ENCODE data around the gene CHD5.

The CHD5 gene

GRCh38 chr1:6172549-6172948 is 7.6 kb downstream of the CHD5 start:
- DNase-seq (ENCODE audit: low read depth), result no peak

- no peak for DNase-seq (ENCODE audit: low read depth)
Observed at GRCh38 chr1:6171548-6172124, 8.5 kb downstream of the CHD5 start.

- no peak for DNase-seq (ENCODE audit: low read depth)
Observed at GRCh38 chr1:6170742-6171201, 9.3 kb downstream of the CHD5 start.

- DNase-seq (ENCODE audit: low read depth), result no peak
Observed at GRCh38 chr1:6170116-6170741, 9.9 kb downstream of the CHD5 start.

- no peak for DNase-seq (ENCODE audit: low read depth)
Observed at GRCh38 chr1:6168947-6169586, 11.1 kb downstream of the CHD5 start.

GRCh38 chr1:6167391-6168303 is 12.5 kb downstream of the CHD5 start:
- no peak for DNase-seq (ENCODE audit: low read depth)

GRCh38 chr1:6166655-6167390 is 13.3 kb downstream of the CHD5 start:
- DNase-seq (ENCODE audit: low read depth), result no peak

- DNase-seq (ENCODE audit: low read depth), result no peak
Observed at GRCh38 chr1:6166221-6166620, 13.9 kb downstream of the CHD5 start.

- no peak for DNase-seq (ENCODE audit: low read depth)
Observed at GRCh38 chr1:6165441-6165985, 14.6 kb downstream of the CHD5 start.

- no peak for DNase-seq (ENCODE audit: low read depth)
Observed at GRCh38 chr1:6165027-6165426, 15.1 kb downstream of the CHD5 start.

GRCh38 chr1:6163973-6164617 is 16.0 kb downstream of the CHD5 start:
- no peak for DNase-seq (ENCODE audit: low read depth)

GRCh38 chr1:6163191-6163972 is 16.7 kb downstream of the CHD5 start:
- DNase-seq (ENCODE audit: low read depth), result no peak

- no peak for DNase-seq (ENCODE audit: low read depth)
Observed at GRCh38 chr1:6162773-6163172, 17.3 kb downstream of the CHD5 start.

GRCh38 chr1:6162341-6162740 is 17.8 kb downstream of the CHD5 start:
- no peak for DNase-seq (ENCODE audit: low read depth)

GRCh38 chr1:6158181-6158580 is 21.9 kb downstream of the CHD5 start:
- DNase-seq (ENCODE audit: low read depth), result no peak

- peak; percentile 39 for DNase-seq (ENCODE audit: low read depth)
Observed at GRCh38 chr1:6157528-6158174, 22.5 kb downstream of the CHD5 start.

GRCh38 chr1:6157132-6157527 is 23.0 kb downstream of the CHD5 start:
- no peak for DNase-seq (ENCODE audit: low read depth)

- no peak for DNase-seq (ENCODE audit: low read depth)
Observed at GRCh38 chr1:6154525-6155319, 25.4 kb downstream of the CHD5 start.

- no peak for DNase-seq (ENCODE audit: low read depth)
Observed at GRCh38 chr1:6152882-6153281, 27.2 kb downstream of the CHD5 start.
